HepG2 (cell line): Measurements from ENCODE around the gene EID3. TPM values are rescaled to one million over a fixed set of nuclear protein-coding genes. Genes with fewer than 3 reads are reported as not detected.

Source experiments
- AKAP8 ChIP-seq: sonication (generic); formaldehyde crosslinking; IDR thresholded peaks from 2 replicates; pipeline ENCODE4 v1.5.1; 2020; ENCODE audit warnings: mild to moderate bottlenecking, missing genetic modification reagents
- GZF1 ChIP-seq: sonication (generic); formaldehyde crosslinking; IDR thresholded peaks from 2 replicates; pipeline ENCODE4 v1.5.1; 2020; ENCODE audit warnings: mild to moderate bottlenecking, missing genetic modification reagents
- NRL ChIP-seq: sonication (generic); formaldehyde crosslinking; IDR thresholded peaks from 2 replicates; pipeline ENCODE4 v1.5.0; 2020; ENCODE audit warnings: missing genetic modification reagents, mild to moderate bottlenecking, moderate library complexity, borderline replicate concordance
- ONECUT2 ChIP-seq: sonication (generic); formaldehyde crosslinking; IDR thresholded peaks from 2 replicates; pipeline ENCODE4 v1.4.0; 2020; ENCODE audit warnings: missing genetic modification reagents
- POGK ChIP-seq: sonication (generic); formaldehyde crosslinking; conservative IDR thresholded peaks from 2 replicates; pipeline ENCODE4 v1.8.0; 2022; ENCODE audit warnings: mild to moderate bottlenecking, moderate library complexity, missing genetic modification reagents
- ZNF101 ChIP-seq: sonication (generic); formaldehyde crosslinking; IDR thresholded peaks from 2 replicates; pipeline ENCODE4 v1.4.0; 2020; ENCODE audit warnings: mild to moderate bottlenecking, low read depth, missing genetic modification reagents, borderline replicate concordance
- ZNF407 ChIP-seq: sonication (generic); formaldehyde crosslinking; IDR thresholded peaks from one replicate; pipeline ENCODE4 v1.5.1; 2020; ENCODE audit warnings: mild to moderate bottlenecking, missing genetic modification reagents; ENCODE audit errors: not compliant biosample characterization
- ZNF563 ChIP-seq: sonication (generic); formaldehyde crosslinking; IDR thresholded peaks from 2 replicates; pipeline ENCODE4 v1.8.0; 2022; ENCODE audit warnings: mild to moderate bottlenecking, moderate library complexity, missing genetic modification reagents
- polyA plus RNA-seq, 8 experiments: library from polyadenylated mRNA; depleted of rRNA in 3 of 8; stranded (reverse) in 7 of 8; unstranded in 1 of 8; fragments of >200 nt; fragmentation: Illumina TruSeq in 4 of 8; extraction: Trizol in 4 of 8; gene quantifications; 2 replicates each; pipeline versions ENCODE4 v1.2.1 to v1.2.3, GENCODE V29; 2011 to 2016; ENCODE audit warnings: low read depth in 4 of 8, missing spikeins in 1 of 8, mixed read lengths in 1 of 8; ENCODE audit not compliant: insufficient read depth in 1 of 8
- total RNA-seq, 5 experiments: library from RNA; depleted of rRNA; stranded (reverse); fragments of >200 nt; fragmentation: Illumina TruSeq; extraction: Trizol; gene quantifications; 2 replicates each; pipeline ENCODE4 v1.2.3, GENCODE V29; 2016; ENCODE audit warnings: low read depth in 1 of 5

EID3 gene
- total and polyA plus RNA-seq, 2 of the 13 experiments (the other 11 are each of a cell fraction or from before 2014, with no cell fraction given): 0.38 to 4.5 TPM

GRCh38 chr12:104263026-104263425 is 40.5 kb upstream of the EID3 start (continued):
- TF ChIP-seq ZNF407 (CRISPR knock-in tag): no peak
- TF ChIP-seq NRL: no peak
- no peak for TF ChIP-seq AKAP8 (CRISPR knock-in tag)
- no peak for TF ChIP-seq ZNF563 (CRISPR knock-in tag)
- no peak for TF ChIP-seq GZF1
- TF ChIP-seq ZNF101 (CRISPR knock-in tag): no peak
- TF ChIP-seq ONECUT2 (CRISPR knock-in tag): no peak
- TF ChIP-seq POGK (CRISPR knock-in tag): no peak
- TF ChIP-seq, all 625 proteins: peak for 0
